HPDE6-E6E7 (cell line): ENCODE results near the gene TCP10L.
"Not testable (repeated sequence)": the region's sequence is repeated elsewhere in the genome, so short reads cannot be mapped to it uniquely, and the experiment has no call there.

ENCODE experiments used
- DNase-seq: peaks from one replicate; pipeline ENCODE4 v3.0.0; 2011; ENCODE audit warnings: missing footprints; ENCODE audit errors: extremely low spot score

Gene TCP10L

DNA sequence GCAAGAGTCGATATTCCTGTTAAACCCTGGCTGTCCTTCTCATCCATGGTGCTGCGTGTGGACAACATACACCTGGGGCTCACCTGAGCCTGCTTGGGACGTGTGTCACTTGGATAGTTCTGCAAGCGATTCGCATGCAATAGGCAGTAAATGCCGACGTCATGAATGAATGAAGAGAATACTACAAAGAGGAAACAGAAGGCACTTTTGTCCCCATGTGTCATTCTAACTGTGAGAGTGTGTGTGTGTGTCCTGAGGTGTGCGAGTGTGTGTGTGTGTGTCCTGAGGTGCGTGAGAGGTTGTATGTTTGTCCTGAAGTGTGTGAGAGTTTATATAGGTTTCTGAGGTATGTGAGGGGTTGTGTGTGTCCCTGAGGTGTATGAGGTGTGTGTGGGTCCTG is 647 bp upstream of the TCP10L start:
- DNase-seq: no peak

DNA sequence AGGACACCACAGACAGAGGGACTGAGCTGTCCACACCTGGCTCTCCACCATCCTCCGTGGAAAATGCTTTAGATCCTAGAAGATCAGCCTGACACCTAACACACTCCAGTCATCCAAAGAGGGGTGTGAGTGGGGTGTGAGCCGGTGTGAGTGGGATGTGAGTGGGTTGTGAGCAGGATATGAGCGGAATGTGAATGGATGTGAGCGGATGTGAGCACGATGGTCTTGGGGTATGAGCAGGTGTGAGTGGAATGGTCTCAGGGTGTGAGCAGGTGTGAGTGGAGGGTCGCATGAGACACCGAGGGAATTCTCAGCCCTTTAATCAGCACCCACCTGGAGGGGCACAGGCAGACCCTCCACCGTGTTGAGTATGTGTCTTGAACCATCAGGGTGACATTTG is 851 bp downstream of the TCP10L start:
- DNase-seq: no peak

DNA sequence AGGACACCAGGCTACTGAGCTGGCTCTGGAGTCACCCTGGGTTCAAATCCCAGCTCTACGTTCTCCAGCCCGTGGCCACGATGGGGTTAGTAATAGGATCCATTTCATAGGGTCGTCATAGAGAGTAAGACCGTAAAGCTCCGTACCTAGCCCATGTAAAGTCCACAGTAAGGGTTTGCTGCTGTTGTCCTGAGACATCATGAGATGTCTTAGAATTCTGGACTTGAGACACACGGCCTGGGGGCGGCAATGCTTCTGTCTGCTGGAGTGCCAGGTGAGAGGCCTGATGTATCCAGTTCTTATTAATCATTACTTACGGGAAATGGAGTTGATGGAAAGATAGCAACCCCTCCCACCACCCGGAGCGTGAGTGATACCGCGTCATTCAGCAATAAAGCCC is 3.6 kb downstream of the TCP10L start:
- no peak for DNase-seq

DNA sequence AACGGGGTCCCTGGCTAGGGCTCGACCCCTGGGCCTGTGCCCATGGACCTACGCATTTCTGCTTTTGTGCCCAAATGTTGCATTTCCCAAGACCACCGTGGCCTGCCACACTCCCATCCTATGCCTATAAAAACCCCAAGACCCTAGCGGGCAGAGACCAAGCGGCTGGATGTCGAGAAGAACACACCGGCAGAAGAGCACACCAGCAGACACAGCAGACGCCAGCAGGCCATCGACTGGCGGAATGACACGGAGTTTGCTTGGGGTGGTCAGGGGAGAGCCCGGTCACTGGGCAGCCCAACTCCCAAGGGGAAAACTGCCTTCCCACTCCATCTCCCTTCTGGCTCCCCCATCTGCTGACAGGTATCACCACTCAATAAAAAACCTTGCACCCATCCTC is 4.4 kb downstream of the TCP10L start:
- DNase-seq: no peak

DNA sequence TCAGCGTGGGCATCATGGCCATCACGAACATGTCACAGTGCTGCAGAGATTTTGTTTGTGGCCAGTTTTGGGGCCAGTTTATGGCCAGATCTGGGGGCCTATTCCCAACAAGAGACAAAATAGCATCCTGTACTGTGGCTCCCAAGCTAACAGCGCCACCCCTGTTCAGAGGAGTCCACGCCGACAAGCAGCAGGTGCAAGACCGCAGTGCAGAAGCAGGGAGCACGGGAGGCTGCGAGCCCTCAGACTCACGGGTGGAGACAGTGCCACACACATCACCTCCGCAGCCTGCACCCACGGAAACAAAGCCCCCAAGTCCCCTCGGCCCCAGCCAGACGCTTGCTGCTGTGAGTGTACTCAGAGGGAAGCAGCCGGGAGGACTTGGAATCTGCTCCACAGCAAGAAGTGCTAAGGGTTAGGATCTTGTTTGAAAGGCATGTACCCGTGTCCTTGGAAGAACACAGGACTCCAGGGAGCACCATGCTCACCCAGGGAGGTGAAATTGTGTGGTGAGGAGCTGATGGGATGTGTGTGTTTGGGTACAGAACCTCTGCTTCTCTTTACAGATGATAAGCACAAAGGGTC is 7.1 kb downstream of the TCP10L start:
- no peak for DNase-seq

DNA sequence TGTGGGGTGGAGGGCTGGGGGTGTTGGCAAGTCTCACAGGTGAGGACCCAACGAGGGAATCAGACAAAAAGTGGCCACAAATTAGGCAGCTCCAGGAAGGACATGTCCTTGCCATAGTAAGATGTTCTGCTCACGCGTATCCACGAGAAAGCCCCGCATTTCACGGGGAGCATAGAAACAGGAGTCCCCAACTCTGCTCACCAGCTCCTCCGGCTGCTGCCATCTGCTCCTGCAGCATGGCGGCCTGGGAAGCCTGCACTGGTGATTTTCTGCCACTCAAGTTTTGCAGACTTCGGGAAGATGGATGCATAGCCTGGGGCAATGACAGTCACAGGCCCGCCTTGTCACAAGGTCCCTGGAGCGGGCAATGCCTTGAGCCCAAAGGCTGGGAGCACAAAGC is 9.3 kb downstream of the TCP10L start:
- no peak for DNase-seq

DNA sequence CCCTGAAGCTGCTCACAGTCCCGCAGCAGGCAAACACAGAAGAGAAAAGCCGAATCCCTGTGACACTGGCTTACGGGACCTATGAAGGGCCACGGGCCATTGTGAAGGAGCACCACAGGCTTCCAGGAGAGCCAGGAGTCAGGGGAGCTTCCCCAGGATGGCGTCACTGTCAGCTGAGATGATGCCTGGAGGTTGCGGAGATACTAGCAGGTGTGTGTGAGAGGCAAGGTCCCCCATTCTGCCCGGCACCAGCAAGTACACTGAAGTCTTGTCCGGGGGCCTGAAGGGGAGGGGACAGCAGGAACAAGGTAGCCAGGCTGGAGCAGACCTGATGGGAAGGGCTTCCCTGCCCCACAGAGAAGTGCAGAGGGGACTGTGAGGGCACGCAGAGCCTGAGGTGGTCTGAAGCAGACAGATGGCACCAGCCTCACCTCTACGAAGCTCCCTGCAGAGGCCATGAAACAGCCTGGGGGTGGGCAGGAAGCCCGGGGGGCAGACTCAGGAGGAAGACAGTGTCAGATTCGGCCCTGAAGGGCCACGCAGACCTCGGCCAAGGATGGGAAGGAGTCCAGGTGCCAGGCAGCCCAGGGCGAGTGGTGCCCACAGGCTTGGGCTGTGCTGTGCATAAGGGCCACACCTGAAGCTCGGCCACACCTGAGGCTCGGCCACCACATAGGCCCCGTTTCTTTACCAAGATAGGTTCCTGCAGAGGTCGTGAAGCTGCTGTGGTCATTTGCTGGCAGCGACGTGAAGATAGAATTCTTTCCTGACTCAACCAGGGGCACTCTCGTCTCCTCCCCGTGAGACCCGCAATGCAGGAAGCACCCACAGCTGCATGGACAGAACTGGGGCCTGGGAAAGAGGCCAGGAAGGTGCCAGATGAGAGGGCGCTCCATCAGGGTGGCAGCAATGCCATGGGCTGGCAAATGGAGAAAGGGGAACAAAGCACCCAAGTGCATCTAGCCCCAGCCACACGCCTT is 10.1 kb downstream of the TCP10L start:
- no peak for DNase-seq

DNA sequence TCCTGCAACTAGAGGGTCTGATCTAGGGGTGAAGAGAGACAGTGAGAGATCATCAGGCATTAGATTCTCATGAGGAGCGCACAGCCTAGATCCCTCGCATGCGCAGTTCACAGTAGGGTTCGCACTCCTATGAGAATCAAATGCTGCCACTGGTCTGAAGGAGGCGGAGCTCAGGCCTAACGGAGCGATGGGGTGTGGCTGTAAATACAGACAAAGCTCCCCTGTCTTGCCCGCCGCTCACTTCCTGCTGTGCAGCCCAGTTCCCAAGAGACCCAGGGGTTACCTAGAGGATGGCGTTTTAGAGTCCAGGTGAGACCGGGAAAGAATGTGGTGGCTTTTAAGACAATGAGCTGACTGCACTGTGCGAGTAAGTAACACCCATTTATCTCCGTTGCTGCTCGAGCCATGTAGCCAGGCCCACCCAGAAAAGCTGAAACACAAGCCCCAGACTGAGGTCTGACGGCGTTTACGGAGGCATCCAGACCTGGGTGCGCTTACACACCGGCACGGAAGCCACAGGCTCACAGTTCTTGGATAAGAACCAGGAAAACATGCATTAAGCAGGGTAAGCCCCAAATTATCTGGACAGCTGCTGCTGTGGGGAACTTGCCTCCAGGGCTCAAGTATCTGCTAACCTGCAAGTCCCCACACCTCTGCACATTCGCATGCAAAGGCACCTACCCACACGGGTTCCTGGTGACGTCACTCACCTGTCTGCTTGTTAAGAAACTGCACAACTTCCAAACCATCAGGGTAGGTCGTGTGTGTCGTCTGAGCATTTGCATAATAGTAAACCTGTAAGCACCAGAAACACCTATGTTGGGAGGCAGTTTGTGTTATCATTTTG is 12.5 kb downstream of the TCP10L start:
- DNase-seq: no peak

DNA sequence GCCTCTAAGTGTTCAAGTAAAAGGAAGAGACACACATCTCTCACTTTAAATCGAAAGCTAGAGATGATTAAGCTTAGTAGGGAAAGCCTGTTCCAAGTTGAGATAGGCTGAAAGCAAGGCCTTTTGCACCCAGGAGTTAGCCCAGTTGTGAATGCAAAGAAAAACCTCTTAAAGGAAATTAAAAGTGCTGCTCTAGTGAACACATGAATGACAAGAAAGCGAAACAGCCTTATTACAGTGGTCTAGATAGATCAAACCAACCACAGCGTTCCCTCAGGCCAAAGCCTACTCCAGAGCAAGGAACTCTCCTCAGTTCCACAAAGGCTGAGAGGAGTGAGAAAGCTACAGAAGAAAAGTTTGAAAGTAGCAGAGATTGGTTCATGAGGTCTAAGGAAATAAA is 14.9 kb downstream of the TCP10L start:
- DNase-seq: no peak

DNA sequence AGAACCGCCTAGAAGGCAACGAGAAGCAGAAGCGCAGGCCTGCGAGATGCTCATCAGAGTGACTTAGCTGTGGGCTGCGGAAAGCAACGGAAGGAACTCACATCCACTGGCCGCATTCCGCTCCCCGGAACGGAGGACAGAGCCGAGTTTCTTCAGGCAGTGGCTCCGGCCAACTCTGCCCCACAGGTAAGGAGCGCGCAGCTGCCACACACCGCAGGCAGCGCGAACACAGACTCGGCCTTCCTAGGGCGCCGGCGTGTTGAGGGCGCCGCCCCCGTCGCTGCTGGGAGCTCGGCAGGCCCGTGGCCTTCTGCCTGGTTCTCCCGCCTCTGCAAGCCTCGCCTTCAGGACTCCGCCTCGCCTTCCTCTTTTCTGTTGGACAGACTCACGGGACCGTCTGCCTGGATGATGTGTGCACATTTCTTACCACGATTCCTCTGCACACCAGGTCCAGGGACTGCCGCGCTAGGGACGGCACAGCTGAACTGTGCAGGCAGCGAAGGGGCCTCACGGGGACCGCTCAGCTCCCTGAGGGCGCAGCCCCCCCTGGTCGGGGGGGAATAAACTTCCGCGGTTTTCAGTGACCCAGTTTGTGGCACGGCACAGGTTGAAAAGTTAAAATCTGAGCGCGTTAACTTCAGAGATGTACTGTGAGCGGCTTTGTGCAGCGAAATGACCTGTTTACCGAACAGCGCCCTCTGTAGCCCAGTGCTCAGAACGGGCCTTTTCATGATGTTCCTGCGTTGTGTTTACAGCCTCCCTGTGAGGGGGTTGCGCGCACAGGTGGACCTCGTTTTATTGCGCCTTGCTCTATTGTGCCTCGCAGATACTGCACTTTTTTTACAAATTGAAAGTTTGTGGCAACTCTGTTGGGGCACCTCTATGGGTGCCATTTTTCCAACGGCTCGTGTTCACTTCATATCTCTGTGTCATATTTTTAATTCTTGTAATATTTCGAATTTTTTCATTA is 15.8 kb downstream of the TCP10L start:
- DNase-seq: peak; percentile 52

DNA sequence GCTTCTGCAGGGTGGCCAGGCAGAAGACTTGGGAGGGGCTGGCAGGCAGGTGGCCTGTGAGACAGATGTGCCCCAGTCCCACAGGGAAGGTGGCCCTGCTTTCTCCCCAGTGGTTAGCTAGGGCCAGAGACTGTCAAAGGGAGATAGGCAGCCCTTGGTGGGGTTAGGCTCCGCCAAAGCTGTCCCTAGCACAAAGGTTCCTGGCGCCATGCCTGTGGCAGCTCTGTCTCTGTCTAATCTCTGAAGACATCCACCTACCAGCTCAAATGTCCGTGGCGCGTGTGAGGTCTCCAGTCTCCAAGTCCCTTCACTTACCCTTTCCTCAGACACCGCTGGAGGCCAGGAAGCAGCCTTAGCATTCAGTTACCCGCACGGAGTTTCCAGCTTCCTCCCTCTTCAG is 17.7 kb downstream of the TCP10L start:
- DNase-seq: no peak

DNA sequence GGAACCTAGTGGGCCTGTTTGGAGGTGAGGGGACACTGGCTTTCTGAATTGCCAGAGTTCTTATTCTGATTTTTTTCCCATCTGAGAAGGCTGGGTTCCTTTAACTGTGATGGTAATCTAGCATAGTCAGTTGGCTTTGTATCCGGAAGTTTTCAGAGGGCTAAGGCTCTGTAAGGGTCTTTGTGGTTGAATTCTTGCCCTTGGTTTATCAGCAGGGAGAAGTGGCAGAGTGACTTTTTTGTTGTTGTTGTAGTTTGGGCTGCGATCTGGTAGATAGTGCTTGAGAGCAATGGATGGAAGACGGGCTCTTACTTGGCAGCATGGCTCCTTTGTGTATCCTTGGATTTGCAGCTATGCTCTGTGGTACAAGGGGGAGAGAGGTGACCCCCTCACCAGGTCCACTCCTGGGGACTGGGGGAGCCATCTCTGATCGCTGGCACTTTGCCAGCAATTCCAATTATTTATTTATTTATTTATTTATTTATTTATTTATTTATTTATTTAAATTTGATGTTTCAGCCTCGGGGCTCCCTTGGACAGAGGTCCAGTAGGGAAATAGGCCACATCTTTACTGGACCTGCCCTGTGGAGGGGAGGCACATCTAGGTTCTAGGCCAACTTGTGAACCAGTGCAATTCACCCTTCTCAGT is 18.5 kb downstream of the TCP10L start:
- no peak for DNase-seq

DNA sequence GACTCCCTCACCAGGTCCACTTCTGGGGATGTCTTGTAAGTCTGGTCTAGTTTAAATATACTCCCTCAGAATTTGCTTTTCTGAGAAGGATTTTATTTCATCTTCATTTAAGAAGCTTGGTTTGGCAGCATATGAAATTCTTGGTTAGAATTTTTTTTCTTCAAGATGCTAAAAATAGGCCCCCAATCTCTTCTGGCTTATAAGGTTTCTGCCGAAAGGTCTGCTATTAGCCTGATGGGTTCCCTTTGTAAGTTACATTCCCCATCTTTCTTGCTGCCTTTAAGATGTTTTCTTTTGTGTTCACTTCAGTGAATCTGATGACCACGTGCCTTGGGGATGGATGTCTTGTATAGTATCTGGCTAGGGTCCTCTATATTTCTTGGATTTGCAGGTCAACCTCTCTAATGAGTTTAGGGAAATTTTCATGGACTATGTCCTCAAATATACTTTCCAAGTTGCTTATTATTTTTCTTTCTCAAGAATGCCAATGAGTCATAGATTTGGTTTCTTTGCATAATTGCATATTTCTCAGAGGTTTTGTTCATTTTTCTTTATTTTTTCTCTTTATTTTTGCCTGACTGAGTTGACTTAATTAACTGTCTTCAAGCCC is 19.4 kb downstream of the TCP10L start:
- DNase-seq: no peak

DNA sequence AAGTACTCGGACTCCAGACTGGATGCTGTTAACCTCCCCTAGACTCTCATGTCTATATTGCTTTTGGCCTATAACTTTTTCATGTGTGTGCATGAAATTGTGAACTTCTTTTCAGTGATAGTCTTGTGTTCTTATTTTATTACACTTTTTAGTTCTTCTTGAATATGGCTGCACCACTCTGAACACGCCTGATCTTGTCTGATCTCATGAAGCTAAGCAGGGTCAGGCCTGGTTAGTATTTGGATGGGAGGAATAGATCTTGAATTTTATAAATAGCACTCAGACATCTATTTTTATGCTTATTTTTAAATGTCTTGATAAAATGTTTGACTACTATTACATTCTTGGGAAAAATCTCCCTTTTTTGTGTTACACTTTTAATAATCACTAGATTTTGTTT is 22.4 kb downstream of the TCP10L start:
- no peak for DNase-seq

DNA sequence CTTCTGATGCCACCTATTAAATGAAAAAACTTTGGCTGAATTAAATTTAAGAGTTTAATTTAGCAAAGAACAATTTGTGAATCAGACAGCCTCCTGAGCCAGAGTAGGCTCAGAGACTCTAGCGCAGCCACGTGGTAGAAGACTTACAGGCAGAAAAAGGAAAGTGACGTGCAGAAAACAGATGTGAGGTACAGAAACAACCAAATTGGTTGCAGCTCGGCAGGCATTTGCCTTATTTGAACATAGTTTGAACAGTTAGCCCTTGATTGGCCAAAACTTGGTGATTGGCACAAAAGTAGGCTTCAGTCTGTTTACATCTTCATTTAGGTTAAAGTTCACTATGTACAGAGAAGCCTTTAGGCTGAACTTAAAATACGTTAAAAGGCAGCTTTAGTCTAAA is 22.9 kb downstream of the TCP10L start:
- DNase-seq: no peak

DNA sequence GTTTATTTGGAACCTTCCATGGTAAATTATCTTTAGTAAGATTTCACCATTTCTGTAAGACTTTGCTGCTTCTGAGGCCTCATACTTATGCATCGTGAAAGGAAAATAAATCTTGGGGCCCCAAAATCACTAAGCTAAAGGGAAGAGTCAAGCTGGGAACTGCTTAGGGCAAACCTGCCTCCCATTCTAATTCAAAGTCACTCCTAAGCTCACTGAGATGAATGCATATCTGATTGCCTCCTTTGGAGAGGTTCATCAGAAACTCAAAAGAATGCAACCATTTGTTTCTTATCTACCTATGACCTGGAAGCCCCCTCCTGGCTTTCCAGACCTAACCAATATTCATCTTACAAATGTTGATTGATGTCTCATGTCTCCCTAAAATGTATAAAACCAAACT is 23.8 kb downstream of the TCP10L start:
- DNase-seq: not testable (repeated sequence)

DNA sequence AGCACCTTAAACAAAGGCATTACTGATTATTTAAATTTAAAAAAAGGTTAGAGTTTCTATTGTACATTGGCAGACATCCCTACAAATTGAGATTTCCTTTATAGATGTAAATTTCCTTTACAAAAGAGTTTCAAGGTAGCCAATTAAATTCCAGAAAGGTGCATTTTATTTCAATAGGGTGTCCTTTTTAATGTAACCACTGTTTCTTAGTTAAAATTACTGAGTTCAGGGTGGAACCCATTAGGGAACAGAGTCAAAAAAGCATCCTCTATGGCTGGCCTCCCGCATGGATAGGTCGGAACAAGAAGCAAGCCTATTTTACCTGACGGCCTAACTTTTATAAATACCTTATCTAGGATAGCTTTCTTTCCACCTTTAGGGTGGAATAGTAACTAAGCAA is 24.4 kb downstream of the TCP10L start:
- no peak for DNase-seq

DNA sequence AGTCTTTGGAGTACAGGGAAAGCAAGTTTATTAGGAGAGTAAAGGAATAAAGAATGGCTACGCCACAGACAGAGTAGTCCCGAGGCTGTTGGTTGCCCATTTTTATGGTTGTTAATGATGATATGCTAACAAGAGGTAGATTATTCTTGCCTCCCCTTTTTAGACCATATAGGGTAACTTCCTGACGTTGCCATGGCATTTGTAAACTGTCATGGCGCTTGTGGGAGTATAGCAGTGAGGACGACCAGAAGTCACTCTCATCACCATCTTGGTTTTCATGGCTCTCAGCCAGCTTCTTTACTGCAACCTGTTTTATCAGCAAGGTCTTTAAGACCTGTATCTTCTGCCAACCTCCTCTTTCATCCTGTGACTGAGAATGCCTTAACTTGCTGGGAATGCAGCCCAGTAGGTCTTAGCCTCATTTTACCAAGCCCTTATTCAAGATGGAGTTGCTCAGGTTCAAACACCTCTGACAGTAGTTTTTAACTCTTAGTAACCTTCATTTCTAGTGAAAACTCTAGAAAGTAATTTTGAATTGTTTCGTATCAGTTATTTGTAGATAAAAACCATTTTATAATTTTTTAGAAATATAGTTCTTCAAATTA is 26.2 kb downstream of the TCP10L start:
- DNase-seq: no peak

DNA sequence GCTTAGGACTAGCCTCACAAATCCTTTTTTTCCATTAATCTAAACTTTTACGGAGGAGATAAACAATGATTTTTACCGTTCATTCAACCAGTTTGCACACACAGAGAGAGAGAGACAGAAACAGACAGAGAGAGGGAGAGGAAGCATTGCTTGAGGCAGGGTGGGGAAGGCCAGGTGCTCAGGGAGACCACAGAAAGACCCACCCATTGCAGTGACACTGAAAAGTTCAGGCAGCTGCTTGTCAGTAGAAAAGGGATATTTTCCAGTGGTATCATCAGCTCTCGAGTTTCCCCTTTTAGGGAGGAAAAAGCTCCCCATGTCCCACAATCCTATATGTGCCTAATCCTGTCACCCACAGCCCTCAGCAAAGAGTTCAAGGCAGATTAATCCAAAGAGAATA is 27.2 kb downstream of the TCP10L start:
- no peak for DNase-seq
